NCI-H2227 (cell line): ENCODE results near the gene E4F1.

Experiments
- DNase-seq: peaks from one replicate; lab custom pipeline; 2025; ENCODE audit not compliant: unreplicated experiment; lab: John Stamatoyannopoulos, UW

The E4F1 gene

DNA sequence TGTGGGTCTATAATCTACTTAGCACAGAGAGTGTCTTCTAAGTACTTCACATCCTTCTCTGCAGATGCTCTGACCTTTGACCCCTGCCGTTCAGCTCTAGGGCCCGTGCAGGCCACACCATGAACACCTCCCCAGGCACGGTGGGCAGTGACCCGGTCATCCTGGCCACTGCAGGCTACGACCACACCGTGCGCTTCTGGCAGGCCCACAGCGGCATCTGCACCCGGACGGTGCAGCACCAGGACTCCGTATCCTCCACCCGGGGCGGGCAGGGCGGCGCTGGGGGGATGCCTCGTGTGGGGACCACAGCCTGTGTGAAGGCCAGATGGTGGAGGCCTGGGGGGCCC lies 17.5 kb upstream of the E4F1 start:
- DNase-seq: no peak

DNA sequence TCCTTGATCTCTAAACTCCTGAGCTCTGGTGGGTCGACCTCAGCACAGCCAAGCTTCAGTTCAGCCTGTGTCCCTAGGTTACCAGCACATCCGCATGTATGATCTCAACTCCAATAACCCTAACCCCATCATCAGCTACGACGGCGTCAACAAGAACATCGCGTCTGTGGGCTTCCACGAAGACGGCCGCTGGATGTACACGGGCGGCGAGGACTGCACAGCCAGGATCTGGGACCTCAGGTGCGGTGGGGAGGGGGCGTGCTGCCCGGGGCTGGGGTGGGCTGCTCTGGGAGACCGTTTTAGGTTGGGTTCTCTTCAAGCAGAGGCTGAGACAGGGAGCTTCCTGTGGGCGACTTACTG lies 17.0 kb upstream of the E4F1 start:
- DNase-seq: no peak

DNA sequence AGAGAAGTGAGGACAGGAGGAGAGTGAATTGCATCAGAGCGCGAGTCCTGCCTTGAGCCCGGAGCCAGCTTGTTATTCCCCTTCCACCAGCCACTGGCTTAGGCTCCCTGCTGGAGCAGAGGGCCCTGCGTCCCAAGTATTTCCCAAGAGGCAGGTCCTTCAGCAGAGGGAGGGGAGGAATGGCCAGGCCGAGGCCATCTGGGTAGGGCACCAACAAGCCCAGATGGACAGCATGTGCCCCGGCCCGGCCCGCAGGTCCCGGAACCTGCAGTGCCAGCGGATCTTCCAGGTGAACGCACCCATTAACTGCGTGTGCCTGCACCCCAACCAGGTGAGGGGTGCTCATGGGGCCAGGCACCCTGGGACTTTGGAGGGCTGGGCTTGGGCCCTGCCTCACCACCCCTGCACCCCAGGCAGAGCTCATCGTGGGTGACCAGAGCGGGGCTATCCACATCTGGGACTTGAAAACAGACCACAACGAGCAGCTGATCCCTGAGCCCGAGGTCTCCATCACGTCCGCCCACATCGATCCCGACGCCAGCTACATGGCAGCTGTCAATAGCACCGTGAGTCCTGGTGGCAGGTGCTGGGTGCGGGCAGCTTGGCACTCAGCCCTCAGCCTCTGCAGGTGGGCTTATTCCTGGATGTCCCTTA lies 16.5 kb upstream of the E4F1 start:
- no peak for DNase-seq

DNA sequence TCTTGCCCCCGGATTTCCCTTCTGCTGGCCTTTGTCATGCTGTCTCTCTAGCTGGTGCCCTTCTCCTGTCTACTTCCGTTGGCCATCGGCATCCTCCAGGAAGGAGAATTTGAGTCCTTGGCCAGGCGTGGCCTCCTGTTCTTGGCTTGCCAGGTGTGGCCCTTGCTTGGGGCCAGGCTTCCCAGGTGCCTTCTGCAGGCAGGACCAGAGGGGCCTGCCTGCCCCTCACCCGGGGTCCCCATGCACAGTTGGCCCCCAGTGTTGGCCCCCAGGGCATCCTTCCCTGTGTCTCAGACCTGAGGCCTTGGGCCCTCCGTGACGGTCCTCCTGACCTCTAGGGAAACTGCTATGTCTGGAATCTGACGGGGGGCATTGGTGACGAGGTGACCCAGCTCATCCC lies 15.5 kb upstream of the E4F1 start:
- DNase-seq: no peak

DNA sequence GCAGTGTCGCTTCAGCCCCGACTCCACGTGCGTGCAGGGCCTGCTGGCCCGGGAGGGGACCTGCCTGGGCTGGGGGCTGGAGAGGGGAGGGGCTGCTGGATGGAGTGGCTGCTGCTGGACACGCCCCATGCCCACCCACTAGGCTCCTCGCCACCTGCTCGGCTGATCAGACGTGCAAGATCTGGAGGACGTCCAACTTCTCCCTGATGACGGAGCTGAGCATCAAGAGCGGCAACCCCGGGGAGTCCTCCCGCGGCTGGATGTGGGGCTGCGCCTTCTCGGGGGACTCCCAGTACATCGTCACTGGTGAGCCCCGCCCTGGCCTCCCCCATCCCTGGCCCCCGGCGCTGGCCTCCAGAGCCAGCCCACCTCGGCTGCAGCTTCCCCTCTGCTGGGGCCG lies 15.1 kb upstream of the E4F1 start:
- peak; percentile 28 for DNase-seq

DNA sequence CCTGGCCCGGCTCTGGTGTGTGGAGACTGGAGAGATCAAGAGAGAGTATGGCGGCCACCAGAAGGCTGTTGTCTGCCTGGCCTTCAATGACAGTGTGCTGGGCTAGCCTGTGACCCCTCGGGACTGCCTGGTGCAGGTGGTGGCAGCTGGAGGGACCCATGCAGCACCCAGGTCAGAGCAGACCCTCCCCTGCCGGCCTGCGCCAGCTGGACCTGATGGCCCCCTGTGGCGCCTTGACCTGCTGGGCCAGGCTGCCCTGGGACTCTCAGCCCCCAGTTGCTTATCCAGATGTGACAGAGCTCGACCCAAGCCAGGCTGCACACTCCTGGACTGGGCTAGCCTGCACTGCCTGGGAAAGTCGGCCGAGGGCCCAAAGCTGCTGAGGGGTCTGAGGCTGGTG lies 14.6 kb upstream of the E4F1 start:
- no peak for DNase-seq

DNA sequence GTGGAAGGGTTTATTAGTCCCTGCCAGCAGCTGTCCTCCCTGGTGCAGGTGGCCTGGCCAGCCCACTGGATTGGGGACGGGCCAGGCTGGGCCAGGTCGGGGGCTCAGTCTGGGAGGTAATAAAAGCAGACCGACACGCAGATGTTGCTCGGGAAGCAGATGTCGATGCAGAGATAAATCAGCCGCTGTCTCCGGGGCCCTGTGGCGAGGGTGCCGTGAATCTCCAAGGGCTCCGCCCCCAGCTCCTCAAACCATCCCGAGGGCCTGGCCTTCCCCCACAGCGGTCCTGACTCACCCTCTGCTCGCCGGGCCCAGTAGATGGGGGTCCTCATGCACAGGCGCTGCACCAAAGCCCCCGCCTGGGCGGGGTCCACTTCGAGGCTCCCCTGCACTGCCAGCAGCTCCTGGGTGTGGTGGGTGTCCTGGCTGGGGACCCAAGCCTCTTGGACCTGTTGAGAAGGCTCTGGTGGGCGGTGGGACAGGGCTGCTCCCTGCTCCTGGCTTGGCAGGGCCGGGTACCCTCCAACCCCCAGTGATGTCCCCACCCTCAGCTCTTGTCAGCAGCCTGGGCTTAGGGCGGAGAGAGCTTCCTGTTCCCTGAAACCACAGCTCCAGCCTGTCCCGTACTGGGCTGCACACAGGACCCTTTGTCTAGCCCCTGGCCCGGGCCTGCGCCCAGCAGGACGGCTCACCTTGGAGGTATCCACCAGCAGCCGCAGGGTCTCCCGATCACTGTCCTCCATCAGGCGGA lies 14.0 kb upstream of the E4F1 start:
- no peak for DNase-seq

DNA sequence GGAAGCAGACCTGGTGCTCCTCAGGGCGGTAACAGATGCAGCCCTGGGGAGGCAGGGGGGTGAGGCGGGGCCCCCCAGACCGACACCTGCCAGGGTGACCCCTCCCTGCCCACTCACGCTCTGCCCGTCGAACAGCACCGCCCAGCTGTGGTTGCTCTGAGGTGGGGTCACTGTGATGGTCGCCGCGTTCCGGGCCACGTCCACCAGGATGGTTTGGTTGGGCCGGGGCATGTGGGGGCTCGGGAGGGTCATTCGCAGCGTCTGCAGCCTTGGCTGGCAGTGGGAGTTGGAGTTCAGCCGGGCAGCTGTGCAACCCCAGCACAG lies 13.4 kb upstream of the E4F1 start:
- DNase-seq: no peak

DNA sequence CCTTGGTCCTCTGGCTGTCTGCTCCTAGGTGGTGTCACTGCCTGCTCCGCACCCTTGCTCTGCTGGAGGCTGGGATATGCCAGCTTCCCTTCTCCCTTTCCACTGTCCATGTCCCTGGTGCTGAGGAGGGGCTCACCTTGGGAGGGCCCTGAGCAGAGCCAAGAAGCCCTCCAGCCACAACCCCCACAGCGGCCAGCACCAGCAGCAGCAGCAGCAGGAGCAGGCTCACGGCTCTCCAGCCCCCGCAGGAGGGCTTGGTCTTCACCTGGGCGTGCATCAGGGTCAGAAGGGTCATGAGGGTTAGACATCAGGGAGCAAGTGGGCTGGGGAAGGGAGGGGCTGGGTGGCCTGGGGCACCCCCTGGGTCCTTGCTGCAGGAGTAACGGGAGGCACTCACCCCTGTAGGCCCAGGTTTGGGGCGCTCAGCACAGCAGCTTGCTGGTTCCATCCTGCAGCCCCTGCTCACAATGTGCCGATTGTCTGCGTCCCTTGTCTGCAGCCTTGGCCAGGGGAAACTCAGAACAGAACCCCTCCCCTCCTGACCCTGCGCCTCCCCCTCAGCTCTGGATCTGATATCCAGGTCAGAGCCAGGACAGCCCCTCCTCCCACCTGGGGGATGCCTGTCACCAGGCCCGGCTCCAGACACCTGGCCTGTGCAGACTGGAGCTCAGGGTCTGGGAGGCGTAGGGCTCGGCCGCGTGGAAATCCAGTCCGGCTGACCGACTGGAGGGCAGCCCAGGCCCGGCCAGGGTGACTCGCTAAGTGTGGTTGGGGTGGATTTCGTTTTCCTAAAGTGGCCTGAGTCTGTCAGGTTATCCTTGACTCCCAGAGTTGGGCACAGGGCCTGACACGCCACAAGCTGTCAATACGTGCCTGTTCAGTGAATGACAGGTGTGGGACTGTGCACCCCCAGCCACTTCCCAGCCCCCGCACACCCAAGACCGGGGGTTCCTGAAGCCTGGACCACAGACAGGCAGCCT lies 12.7 kb upstream of the E4F1 start, which contains the start of gene BRICD5:
TSS of gene BRICD5 (minus strand) at position 478 of the 980 bp plus-strand sequence. CDS start at position 448, 30 bp downstream.
- DNase-seq: no peak

DNA sequence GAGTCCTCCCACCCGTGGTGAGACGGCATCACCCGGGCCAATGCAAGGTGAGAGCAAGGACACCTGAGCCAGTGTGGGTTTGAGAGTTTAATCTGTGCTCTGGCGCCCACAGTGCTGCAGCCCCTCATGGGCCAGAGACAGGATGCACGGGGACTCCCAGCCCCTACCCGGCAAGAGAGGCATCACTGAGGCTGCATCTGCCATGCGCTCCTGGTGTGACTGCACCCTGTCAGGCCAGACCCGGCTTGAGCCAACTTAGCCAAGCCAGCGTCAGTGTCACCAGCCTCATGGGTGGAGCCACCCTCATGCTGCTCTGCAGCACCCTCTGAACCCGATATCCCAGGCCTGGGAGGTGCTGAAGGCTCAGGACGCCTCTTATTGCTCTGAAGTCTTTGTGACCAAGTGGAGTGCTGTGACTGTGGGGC lies 11.5 kb upstream of the E4F1 start:
- DNase-seq: no peak

DNA sequence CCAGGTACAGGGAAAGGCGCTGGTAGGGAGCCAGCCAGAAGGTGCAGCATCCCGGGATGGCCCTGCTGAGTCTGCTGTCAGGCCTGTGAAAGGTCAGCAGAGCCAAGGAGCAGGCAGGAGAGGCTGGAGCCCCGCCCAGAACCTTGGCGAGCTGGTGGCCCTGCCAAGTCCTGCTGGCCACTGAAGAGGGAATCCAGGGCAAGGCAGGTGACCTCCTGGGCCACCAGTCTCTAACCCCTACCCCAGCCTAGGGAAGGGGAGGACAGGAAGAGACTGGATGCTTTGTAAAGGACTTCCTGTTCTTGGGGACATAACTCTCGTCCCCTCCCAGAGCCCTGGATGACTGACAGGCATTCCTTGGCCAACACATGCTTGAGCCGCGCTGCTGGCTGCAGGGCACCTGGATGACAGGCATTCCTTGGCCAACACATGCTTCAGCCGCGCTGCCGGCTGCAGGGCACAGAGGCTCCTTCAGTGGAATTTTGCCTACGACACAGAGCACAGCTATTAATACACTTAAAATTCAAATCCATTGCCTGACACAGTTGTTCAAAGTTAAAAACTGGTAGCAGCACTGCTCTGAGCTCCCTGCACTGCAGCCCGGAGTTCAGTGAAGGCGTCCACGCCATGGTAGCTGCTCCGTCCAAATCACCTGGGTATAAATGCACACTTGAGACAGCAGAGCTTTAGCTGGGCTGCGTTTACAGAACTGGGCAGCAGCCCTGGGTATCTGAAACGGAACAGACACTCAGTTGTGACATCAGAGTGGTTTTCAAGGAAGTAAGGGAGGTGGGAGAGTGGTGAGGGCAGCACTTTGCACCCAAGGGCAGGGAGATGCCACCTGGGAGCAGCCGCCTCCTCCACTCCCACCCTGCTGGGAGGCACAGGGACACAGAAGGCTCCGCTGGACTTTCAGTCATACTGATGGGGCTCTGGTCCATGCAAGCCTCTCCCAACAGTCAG lies 10.7 kb upstream of the E4F1 start:
- DNase-seq: no peak

DNA sequence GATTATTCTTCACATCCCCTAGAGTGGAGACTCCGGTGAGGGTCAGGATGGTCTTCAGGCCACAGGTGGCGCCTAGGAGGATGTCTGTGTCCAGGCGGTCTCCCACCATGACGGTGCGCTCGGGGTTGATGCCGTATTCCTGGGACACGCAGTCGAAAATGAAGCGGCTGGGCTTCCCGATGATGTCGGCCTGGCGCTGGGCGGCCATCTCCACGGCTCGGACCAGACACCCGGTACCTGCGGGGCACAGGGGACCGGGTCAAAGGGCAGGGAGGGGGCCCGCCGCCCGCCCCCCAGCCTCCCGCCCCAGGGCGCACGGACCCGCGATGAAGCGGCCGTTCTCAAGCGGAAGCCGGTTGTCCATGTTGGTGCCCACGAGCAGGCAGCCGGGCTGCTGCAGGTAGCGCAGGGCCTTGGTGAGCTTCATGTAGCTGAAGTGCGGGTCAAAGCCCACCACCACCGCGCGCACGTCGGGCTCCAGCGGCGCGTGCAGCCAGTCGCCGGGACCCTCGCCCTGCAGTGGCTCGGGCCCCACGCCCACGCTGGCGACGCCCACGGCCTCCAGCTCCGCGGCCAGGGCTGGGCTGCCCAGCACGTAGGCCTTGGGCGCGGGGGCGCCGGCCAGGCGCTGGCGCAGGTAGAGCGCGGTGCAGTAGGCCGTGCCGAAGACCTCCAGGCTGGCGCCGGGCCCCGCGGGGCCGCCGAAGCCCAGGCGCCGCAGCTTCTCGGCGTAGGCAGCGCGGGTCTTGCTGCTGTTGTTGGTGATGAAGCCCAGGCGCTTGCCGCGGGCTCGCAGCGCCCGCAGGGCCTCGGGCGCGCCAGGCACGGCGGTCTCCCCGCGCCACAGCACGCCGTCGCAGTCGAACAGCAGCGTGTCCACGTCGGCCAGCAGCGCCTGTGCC lies 9.3 kb upstream of the E4F1 start:
- DNase-seq: no peak

DNA sequence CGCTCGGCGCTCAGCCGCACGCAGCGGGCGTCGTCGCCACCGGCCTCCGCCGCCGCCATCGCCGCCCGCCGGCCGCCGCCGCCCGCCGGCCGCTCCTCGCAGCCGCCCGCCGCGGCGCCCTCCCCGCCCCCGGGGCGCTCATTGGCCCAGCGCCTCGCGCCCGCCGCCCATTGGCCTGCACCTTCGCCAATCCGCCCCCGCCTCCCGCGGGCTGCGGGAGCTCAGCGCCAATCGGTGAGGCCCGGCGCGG lies 8.7 kb upstream of the E4F1 start, which contains the start of gene PGP:
TSS of gene PGP (minus strand) at position 122 of the 250 bp plus-strand sequence. CDS start at position 59, 63 bp downstream.
- no peak for DNase-seq

DNA sequence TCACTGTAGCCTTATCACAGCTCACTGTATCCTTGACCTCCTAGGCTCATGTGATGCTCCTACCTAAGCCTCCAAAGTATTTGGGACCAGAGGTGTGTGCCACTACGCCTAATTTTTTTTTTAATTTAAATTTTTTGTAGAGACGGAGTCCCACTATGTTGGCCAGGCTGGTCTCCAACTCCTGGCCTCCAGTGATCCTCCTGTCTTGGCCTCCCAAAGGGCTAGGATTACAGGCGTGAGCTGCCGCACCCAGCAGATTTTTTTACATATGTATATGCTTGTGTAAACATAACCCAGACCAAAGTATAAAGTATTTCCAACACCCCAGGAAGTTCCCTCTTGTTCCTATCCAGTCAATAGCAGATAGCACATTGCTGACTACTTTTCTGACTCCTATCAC lies 7.1 kb upstream of the E4F1 start:
- DNase-seq: no peak

DNA sequence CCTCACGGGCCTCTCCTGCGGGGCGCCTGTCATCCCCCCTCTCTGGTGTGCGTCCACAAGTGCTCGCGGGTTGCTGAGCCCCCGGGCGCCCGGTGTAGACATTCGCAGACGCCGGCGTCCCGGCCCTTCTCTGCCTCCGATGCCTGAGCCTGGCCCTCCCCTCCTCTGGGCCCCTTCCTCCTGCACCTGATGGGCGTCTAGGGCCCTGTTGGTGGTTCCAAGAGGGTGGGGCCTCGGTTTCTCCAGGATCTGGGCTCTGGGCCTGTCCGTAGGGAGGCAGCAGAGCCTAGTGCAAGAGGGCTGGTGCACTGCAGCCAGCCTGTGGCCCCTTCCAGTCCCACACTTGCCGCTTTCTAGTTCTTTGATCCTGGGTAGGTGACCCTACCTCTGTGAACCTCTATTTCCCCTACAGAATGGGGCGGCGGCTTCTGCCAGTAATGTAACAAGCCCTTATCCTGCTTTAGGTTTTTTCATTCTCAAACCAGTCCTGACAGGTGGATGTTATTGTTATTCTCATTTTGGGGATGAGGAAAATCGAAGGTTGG lies 623 bp downstream of the E4F1 start:
- DNase-seq: peak; percentile 64

DNA sequence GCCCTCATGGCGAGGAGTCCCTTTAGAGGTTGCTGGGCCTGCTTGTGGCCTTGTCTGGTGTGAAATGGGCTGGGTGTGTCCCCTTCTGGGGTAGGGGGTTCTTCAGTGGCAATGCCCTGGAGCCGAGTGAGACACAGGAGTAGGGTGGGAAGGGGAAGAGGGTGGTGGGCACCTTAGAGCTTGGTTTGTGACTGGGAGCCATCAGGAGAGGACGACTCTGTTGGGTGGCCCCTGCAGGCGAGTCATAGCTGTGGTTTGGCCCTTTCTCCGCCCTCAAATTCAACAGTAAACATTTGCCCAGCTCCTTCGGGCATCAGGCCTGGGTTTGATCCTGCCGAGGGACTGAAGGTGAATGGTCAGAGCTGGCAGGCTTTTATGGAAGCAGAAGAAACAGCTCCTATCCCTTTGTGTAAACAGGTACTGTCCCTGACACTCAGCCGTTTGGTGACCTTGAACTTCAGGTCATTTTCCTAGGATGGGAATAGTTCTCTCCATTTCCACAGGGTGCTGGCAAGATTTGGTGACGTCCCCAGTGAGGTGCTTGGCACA lies 2.9 kb downstream of the E4F1 start:
- no peak for DNase-seq

DNA sequence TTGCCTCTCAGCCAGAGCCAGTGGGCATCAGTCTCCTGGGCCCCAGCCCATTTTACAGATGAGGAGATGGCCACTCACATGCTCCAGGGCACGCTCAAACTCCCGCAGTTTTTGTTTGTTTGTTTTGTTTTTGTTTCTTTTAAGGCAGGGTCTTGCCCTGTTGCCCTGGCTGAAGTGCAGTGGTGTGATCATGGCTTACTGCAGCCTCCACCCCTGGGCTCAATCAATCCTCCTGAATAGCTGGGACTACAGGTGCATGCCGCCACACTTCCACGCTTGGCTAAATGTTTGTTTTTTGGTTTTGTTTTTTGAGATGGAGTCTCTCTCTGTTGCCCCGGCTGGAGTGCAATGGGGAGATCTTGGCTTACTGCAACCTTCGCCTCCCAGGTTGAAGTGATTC lies 3.5 kb downstream of the E4F1 start:
- no peak for DNase-seq

DNA sequence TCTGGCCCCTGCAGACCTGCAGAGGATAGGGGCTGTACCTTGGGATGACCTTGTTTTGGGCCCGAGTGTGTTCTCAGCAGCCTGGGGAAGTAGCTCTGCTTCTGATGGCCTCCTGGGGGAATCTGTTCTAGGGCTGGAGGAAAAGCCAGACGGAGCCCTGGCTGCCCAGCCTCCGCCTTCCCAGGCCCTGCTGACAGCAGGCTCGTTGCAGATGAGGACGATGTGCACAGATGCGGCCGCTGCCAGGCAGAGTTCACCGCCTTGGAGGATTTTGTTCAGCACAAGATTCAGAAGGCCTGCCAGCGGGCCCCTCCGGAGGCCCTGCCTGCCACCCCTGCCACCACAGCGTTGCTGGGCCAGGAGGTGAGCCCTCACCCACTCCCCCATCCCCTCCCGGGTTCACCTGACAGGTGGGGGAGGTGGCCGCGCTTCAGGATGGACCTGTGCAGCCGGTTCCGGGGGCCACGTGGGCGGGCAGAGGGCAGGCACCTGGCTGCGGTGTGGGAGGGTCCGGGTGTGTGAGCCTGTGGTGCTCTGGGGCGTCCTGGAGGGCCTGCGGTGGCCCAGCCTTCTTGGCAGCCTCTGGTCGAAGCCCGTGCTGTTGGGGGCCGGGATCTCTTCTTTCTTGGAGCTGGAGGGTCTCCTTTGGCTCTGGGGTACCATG lies 4.9 kb downstream of the E4F1 start:
- no peak for DNase-seq

DNA sequence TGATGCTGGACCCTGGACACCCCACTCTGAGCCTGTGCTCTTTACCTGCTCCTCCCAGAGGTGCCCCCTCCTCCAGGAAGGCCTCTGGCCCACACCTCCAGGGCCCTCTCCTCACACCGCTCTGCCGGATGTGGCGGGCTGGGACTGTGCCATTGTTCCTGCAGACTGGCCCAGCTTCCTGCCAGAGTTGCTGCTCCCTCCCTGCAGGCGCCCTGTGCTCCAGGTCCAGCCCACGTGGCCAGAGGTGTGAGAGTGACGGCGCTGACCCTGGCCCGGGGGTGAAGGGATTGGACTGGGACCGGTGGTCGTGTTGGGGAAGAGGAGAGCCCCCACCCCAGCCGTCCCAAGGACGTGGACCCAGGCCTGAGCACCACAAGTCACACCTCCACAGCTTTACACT lies 5.7 kb downstream of the E4F1 start:
- DNase-seq: no peak
